NCI-H1417 (cell line): ENCODE results near the gene TUBB6.
A peak's percentile ranks its signal among the peaks of the same experiment; 100 is the strongest.

Source experiments
- DNase-seq, 3 experiments: peaks; one replicate each; lab custom pipeline; 2025; lab: John Stamatoyannopoulos, UW

Gene TUBB6

DNA sequence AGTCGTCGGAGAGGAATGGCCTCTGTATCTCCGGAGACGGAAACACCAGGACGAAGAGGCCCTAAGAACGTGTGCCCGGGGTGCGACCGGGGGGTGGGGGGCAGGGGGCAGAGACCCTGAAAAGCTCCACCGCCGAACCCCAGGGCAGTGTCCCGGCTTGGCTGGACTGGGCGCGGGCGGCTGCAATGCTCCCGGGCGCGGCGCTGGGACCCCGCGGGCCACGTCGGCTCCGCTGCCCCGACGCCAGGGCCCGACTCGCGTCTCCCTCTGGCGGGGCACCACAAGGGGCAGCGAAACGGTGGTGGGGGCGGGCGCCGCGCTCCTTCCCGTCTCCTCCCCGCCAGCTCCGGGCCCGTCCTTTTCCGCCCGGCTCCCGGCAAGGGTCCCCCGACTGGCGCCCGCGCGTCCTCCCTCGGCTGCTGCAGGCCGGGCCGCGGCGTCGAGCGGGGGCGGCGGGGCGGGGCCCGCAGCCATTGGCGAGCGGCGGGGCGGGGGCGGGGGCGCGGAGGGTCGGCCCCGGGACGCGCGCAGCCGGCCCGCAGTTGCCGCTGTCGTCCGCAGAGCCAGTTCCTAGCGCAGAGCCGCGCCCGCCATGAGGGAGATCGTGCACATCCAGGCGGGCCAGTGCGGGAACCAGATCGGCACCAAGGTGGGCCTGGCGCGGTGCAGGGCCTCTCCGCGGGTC, at the start of gene TUBB6:
Gene TUBB6, plus strand, starts transcription at position 541 of the 685 bp plus-strand sequence. Its CDS starts 52 bp downstream, at position 593.
- DNase-seq: no peak

DNA sequence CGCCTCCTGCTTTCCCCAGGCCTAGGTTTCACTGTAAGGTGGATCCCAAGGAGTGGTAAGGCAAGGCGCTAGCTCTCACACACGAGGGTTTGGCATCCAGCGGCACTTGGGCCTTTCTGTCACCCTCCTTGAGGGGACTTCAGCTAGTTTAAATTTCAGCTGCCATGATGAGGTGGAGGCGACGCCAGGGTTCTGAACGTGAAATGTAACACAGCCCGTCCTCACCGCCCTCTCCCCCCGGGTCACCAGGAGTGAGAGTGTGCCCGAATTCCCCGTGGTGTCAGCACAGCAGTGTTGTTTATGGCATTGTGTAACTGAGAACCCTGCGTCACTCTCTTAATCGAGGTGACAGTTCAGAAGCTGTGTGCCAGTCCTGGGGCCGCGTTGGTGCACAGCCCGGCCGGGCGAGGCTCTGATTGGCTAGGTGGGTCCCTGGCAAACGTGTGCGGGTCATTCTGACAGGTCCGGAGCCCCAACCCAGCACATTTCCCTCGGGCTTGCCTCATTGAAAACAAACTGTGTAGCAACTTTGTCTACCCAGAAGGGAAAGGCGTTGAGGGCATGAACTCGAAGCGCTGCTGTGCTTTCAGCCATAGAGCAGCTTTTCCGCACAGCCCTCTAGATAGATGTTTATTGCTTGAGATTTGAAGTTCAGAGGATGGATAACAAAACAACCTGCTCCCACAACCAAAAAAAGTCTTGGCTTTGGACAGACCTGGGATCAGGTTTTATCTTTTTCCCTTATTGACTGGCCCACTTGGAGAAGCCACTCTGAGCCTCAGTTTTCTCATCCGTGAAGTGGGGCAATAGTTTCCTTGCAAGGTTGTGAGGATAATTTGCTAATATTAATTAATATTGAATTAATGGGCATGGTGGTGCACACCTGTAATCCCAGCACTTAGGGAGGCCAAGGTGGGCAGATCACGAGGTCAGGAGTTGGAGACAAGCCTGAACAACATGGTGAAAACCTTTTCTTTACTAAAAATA, 49.0 kb upstream of the TUBB6 start:
- DNase-seq: no peak

DNA sequence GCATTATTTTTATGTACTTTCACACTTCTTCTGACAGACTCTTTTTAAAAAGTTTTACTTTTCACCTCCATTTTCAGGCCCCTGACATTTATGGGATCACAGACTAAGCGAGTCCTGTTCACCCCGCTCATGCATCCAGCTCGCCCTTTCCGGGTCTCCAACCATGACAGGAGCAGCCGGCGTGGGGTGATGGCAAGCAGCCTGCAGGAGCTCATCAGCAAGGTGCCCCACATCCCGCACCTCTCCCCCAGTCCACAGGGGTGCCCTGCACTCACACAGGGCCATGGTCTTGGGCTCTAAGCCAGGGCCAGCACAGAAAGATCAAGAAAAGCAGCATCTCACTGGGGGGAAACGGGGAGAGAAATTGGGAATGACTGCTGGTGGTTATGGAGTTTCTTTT, 45.3 kb upstream of the TUBB6 start:
- no peak for DNase-seq

DNA sequence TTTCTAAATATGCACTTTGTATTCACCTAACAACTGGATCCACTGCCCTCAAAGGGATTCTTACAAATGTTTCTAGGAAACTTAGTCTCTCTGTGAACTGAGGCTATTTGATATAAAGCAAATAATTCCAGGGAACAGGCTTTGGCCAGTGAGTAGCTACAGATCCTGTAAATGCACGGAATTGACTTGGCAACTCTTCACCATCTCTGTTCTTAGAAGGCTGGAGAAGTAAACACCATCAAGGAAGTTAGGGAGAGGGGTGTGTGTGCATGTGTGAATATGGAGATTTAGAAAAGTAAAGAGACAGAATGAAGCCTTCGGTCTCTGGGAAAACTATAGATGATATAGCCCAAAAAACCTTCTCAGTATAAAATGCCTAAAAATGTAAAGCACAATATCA, 43.2 kb upstream of the TUBB6 start:
- DNase-seq: no peak

DNA sequence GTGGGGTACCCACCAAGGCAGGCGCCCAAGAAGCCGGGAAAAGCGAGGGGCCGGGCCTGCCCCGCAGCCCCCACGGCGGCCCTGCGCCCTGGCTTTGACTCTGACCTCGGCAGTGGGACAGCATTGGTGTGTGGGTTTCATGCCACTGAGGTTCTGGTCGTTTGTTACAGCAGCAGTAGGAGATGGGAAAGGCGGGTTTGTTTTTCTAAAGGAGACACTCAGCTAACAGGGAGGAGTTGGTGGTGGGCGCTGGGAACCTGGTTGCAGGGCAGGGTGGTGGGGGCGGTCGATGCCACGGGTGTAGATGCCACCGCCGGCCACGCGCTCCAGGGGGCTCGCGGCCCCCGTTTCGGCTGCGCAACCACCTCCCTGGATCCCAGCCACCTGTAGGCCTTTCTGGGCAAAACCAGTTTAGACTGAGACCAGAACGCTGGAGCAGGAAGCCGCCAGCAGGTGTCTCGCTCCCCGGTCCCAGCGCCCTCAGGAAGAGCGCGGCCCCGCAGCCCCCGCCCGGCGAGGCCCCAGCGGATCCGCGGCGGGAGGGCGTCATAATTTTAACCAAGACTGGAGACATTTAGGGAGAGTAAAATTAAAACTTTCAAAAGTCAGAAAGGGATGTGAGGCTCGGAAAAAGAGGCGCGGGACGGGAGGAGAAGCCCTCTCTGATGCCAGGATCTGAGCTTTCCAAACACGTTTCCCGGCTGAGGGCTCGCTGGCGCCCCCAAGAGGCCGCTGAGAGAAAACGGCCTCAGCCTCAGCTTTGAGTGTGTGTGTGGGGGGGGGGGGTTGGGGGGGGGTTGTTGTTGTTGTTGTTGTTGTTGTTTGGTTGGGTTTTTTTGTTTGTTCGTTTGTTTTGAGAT, 36.4 kb upstream of the TUBB6 start:
- peak; percentile 79 to 91 (median 86) for DNase-seq

DNA sequence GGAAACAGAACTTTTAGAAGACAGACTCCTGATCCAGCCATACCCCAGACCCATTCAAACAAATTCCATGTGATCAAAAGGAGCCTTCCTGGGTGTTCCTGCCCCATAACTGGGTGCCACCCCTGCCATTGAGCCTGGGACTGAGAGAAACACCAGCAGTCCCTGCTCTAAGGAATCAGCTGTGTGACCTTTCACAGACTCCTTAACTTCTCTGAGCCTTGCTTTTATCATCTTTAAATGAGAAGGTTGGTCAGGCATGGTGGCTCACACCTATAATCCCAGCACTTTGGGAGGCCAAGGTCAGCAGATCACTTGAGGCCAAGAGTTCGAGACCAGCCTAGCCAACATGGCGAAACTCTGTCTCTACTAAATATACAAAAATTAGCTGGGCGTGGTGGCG, 33.2 kb upstream of the TUBB6 start:
- no peak for DNase-seq

DNA sequence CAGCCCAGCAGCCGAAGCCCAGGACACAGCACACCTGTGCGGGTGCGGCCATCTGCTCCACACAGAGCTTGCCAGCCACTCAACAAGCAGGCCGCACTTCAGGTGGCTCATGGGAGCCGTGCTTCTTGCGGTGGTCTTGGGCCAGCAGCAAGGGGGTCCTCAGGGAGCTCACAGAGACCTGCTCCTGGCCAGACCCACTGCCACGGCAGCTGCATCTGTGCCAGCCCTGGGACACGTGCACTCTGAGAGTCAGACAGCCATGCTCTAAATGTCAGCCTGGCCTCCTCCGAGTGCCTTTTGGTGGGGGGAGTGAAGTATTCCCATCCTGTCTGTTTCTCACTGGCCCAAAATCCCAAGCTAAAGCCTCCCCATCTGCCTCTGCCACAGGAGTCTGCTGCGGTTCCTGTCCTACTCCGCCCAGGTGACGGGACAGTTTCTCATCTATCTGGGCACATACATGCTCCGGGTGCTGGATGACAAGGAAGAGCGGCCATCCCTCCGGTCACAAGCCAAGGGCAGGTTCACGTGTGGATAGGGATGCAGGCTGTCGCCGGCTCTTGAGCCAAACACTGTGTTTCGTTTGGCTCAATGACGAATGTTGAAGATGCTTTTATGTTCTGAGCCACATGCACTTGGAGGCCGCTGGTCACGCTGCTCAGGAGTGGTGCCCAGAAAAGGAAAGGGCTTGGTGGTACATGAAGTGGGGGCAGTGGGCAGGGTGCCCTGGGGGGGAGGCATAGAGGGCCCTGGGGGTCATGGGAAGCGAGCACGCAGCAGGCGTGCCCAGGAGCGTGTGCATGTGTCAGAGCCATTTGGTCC, 31.1 kb upstream of the TUBB6 start:
- no peak for DNase-seq

DNA sequence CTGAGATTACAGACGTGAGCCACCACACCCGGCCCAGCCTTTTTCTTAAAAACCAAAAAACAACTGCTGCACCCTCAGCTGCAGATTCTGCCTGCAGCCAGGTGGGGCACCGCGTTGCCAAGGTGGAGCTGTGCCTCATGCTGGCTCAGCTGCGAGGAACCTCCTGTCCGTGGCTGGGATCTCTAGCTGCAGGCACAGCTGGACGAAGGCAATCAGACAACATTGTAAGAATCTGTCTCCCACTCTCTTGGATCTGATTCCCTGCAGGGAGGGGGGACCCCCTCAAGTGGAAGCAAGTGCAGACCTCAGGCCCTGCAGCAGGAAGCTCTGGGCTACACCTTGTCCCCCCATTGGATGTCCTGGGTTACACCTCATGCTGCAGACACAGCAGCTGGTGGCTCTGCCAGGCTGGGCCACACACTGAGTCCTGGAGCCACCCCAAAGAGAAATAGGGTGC, 29.8 kb upstream of the TUBB6 start:
- no peak for DNase-seq

DNA sequence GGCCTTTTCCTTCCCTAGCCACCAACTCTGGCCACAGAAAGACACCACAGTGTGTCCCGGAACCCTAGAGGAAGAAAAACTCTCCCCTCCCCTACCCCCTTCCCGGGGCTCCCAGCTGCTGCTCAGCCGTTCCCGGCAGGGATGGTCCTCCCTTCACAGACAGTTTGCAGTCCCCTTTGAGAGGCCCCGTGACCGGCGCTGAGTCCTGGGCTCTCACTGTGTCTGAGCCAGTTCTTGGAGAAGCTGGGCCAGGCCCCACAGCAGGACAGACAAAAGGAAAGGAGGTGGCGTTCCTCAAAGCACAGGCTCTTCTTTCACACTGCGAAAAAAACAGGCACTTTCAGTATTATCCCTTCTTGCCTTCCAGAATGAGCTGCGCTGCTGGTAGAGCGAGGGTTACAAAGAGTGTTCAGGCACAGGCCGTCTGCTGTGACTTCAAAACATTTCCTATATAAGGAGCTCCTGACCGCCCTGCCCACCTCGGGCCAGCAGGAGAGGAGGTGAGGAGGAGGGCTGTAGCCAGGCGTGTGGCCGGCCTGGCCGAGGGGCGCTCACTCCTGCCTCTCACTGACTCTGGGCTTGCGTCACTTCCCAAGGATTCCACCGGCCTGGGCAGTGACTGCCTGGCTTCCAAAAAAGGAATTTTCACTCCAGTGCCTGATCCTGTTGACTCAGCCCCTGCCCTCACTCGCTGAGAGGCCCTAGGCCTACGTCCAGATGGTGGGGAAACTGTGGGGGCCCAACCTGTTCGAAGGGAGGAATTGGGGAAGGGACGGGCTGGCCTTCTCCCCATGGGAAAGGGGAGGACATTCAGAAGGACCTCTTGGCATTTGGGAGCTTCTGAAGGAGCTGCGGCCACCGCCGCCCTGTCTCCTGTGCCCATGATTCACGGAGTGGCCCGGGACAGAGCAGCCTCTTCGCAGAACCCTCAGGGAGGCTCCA, 29.0 kb upstream of the TUBB6 start:
- no peak for DNase-seq

DNA sequence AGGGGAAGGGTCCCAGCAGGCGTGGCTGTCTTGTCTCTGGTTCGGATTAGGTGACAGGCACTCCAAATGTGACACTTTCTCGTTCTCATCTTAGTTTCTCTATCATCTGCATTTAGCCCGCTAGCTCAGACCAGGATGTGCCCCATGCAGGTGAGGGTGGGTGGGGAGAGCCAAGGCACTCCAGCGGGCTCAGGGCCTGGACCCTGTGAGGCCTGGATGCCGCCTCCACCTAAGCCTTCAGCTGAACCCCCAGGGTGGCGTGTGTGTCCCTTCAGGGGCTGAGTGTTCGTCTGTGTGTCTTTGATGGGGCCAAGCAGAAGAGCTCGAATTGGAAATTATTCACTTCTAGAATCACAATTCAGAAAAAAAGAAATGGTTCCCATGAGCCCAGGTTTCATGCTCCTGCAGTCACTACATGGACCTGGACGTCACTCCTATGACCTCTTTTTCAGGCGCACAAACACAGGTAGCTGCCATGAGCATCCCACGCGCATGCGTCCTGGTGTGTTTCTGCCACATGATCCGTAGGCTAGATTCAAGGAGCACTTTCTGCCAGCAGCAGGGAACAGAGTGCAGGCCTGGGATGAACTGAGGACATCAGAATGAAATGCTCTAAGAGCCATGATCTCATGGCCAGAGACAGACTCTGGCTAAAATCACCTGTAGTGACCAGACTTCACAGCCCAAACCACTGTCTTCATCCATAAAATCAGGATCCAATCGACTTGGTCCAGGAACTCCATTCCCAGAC, 28.1 kb upstream of the TUBB6 start:
- DNase-seq: no peak

DNA sequence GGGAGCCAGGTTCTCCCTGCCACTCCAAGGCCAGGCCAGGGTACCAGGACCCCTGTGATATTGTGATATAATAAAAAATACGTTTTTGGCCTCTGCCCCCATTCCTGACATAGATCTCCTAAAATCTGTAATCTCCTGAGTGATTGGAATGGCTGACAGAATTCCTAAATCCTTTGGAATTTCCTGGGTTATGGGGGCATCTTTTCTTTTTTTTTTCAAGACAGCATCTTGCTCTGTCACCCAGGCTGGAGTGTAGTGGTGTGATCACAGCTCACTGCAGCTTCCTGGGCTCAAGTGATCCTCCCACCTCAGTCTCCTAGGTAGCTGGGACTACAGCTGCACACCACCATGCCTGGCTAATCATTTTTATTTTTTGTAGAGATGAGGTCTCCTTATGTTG, 26.2 kb upstream of the TUBB6 start:
- no peak for DNase-seq

DNA sequence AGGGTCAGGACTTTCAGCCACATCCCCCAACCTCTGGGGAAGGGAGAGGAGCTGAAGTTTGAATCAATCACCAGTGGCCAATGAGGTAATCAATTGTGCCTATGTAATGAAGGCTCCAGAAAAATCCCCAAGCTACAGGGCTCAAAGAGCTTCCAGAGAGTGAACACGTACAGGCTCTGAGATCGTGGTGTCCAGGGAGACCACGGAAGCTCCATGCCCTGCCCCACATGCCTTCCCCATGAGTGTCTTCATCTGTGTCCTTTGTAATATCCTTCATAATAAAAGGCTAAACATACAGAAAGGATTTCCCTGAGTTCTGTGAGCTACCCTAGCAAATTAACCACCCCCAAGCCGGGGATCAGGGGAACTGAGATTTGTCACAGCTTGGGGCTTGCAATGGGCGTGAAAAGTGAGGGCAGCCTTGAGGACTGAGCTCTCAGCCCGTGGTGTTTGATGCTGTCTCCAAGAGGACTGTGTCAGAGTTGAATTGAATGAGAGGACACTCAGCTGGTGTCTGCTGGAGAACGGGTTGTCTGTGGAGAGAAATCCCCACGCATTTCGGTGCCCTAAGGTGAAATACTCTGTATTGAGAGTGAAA, 25.5 kb upstream of the TUBB6 start:
- no peak for DNase-seq

DNA sequence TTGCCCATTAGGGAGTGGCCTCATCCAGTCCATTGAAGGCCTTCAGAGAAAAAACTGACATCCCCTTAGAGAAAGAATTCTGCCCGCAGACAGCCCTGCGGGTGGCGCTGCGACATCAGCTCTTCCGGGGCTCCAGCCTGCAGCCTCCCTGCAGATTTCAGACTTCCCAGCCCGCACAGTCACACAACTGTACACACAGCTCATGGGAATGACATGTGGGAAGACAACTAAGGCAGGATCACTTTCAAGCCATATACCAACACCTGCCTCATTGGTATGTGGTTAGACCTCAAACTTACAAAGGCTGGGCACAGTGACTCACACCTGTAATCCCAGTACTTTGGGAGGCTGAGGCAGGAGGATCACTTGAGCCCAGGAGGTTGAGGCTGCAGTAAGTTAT, 24.8 kb upstream of the TUBB6 start:
- no peak for DNase-seq

DNA sequence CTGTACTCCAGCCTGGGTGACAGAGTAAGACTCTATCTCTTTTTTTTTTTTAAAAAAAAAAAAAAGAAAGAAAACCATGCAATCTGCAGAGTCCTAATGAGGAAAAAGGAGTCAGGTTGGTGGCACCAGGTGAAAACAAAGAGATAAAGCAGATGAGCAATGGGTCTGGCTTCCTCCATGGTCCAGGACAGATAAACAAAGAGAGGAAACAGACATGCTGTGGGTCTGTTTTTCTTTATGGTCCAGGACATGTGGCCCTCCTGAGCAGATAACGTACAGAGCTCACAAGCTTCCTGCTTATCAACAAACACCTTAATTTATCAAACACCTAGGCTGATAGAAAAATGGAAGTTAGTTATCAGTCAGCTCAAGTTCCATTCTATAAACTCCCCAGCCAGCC, 24.4 kb upstream of the TUBB6 start:
- no peak for DNase-seq

DNA sequence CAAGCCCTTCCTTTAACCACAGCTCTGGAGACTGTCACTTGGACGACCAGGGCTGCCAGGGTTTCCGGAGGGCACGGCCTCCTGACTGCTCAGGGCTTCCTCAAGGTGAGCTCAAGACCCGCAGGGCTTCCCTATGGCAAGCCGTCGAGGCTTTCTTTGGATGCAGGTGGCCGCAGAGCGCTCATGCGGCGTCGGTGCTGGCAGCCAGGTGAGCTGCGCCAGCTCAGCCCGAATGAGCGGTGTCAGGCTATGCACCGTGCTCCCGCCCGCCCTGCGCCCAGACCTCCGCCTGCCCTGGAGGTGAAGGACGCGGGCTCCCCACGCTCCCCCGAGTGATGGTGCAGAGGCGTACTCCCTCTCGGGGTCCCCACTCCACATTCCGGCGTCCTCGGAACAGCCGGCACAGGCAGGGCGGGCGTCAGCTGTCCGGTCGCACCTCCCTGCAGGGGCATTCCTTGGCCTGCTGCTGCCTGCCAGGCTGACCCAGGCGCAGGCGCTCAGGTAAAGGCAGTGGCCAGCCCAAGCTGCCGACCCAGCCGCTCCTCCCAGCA, 20.8 kb upstream of the TUBB6 start:
- DNase-seq: peak in 2 of 3 experiments; percentile 31 to 52

DNA sequence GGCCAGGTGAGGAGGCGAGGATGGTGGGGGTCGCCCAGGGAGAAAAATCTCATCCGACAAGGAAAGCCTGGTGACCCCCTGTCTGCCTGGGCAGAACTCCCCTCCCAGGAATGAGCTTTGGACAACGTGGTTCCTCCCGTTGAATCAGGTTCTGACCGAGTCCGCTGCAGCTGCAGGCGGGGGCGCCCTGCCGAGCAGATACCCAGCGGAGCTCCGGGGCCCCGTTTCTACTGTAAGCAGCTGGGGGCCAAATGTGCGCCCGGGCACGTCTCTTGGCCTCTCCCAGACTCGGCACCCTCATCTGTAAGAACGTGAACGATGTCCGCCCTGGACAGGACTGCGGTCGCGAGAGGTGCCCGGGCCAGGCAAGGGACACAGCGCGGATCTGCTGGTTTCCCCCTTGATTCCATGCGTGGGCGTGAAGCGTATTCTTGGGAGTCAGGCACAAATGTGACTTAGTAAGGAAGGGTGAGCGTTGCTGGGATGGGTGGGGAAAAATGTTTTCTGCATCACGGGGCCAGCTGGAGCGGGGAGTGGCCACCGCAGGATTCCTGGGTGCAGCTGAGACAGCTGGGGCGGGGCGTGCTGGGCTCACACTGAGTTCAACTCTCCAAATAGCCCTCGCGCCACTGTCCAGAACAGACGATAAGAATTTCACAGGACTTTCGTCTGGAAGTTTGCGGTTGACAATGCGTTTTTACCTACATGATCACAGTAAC, 20.2 kb upstream of the TUBB6 start:
- peak in 2 of 3 experiments; percentile 36 to 52 for DNase-seq

DNA sequence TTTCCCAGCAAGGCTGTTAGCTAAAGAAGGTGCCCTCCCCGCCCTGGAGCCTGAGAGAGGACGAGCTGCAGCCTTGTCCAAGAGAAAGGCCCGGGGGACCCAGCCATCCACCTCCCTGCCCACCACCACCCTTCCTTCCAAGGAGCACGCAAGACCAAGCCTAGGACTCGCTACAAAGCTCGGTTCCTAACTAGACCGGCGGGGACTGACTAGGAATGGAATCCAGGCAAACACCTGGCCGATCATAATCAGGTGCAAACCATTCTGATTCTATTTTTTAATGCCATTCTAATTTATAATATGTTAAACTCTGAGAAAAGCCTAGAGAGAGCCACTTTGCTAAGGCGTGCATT, 19.7 kb upstream of the TUBB6 start:
- DNase-seq: no peak

DNA sequence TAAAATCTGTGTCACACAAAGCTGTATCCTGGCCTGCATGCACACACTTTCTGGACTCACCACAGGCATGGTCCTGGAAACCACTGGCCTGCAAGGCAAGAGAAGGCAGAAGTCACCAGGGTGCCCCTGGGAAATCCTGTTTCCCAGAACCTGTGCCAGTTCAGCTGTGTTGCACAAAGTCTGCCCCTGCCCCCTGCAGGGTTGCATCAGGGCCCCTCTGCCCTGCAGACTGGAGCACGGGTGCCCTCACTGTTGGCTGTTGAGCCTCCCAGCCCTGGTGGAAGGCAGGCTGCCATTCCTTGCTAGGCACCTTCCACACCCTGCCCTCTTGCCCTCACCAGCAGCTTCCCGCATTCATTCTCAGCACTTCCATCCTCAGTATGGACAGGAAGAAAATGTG, 18.0 kb upstream of the TUBB6 start:
- DNase-seq: no peak
